MM.1S (cell line): Measurements from ENCODE around the gene MRPL4.

Source experiments
- DNase-seq: peaks from one replicate; pipeline ENCODE4 v3.0.0-alpha.2; 2015
- H2AFZ ChIP-seq: fragments of 300-600 bp; sonication (generic); 2 replicates; pipeline ENCODE4 v1.6.0; 2016; ENCODE audit warnings: antibody characterized with exemption, low read length
- H3F3A ChIP-seq: fragments of 300-600 bp; sonication (generic); 2 replicates; pipeline ENCODE4 v1.6.1; 2016; ENCODE audit warnings: mild to moderate bottlenecking, antibody characterized with exemption, low read length, moderate library complexity, mixed read lengths; ENCODE audit not compliant: insufficient read depth
- H3K27ac ChIP-seq: fragments of 300-600 bp; sonication (generic); 2 replicates; pipeline ENCODE4 v1.5.1; 2016; ENCODE audit warnings: mild to moderate bottlenecking, low read length
- H3K27me3 ChIP-seq: fragments of 300-600 bp; sonication (generic); replicated peaks from 2 replicates; pipeline ENCODE4 v1.6.0; 2016; ENCODE audit warnings: low read length; ENCODE audit not compliant: insufficient read depth
- H3K36me3 ChIP-seq: fragments of 300-600 bp; sonication (generic); replicated peaks from 2 replicates; pipeline ENCODE4 v1.6.1; 2016; ENCODE audit warnings: mild to moderate bottlenecking, low read length, mixed read lengths; ENCODE audit not compliant: insufficient read depth
- H3K4me1 ChIP-seq: fragments of 300-600 bp; sonication (generic); 2 replicates; pipeline ENCODE4 v1.6.1; 2016; ENCODE audit warnings: low read length, mixed read lengths
- H3K4me2 ChIP-seq: fragments of 300-600 bp; sonication (generic); 2 replicates; pipeline ENCODE4 v1.6.0; 2016; ENCODE audit warnings: low read depth, low read length
- H3K4me3 ChIP-seq: fragments of 300-600 bp; sonication (generic); 2 replicates; pipeline ENCODE4 v1.5.1; 2016; ENCODE audit warnings: low read length, mixed read lengths
- H3K79me2 ChIP-seq: fragments of 300-600 bp; sonication (generic); 2 replicates; pipeline ENCODE4 v1.6.1; 2016; ENCODE audit warnings: mixed run types, low read length, mixed read lengths
- H3K9ac ChIP-seq: fragments of 300-600 bp; sonication (generic); 2 replicates; pipeline ENCODE4 v1.6.1; 2016; ENCODE audit warnings: low read length, mixed read lengths
- H3K9me2 ChIP-seq: fragments of 300-600 bp; sonication (generic); replicated peaks from 2 replicates; pipeline ENCODE4 v1.6.1; 2016; ENCODE audit warnings: mild to moderate bottlenecking, low read length, mixed read lengths; ENCODE audit not compliant: insufficient read depth
- H3K9me3 ChIP-seq: fragments of 300-600 bp; sonication (generic); replicated peaks from 2 replicates; pipeline ENCODE4 v1.6.1; 2016; ENCODE audit warnings: mild to moderate bottlenecking, low read length, mixed read lengths; ENCODE audit not compliant: insufficient read depth
- H4K20me1 ChIP-seq: fragments of 300-600 bp; sonication (generic); 2 replicates; pipeline ENCODE4 v1.6.1; 2016; ENCODE audit warnings: mild to moderate bottlenecking, low read length, moderate library complexity, mixed read lengths; ENCODE audit not compliant: insufficient read depth
- EZH2 ChIP-seq: fragments of 300-600 bp; sonication (generic); optimal IDR thresholded peaks from 2 replicates; pipeline ENCODE3; 2017; ENCODE audit warnings: low read depth, mild to moderate bottlenecking, antibody characterized with exemption, low read length, mixed read lengths
- EZH2phosphoT487 ChIP-seq: fragments of 300-600 bp; sonication (generic); IDR thresholded peaks from 2 replicates; pipeline ENCODE4 v1.6.1; 2018; ENCODE audit warnings: antibody characterized with exemption, low read length
- TF ChIP-seq, protein P1 (sequence below): fragments of 300-600 bp; sonication (generic); IDR thresholded peaks from 2 replicates; pipeline ENCODE4 v1.5.1; 2016; ENCODE audit warnings: antibody characterized with exemption, low read length, mixed read lengths

MRPL4 gene

DNA sequence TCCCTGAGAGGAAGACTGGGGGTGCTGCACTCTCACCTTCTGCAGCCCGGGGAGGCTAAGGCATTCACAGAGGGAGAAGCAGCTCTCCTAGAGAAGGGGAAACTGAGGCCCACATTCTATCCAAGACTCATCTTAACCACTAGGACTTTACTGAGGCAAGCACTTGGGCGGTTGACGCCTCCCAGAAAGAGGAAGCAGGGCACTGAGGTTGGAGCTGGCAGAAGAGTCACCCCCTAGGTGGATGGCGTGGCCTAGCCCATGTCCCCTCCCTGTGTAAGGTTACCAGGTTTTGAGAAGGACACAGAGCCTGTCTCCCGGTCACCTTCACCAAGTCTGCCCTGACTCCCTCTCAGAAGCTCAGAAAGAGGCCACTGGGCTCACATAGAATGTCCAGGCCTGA, 23.6 kb upstream of the MRPL4 start:
- no peaks in the 10 kb centered on the region for H3K36me3 ChIP-seq
- H3K4me1 ChIP-seq, result peaks cover 40% of the 10 kb centered on the region
- H3K9me2 ChIP-seq, result no peaks in the 10 kb centered on the region
- TF ChIP-seq, protein P1, sequence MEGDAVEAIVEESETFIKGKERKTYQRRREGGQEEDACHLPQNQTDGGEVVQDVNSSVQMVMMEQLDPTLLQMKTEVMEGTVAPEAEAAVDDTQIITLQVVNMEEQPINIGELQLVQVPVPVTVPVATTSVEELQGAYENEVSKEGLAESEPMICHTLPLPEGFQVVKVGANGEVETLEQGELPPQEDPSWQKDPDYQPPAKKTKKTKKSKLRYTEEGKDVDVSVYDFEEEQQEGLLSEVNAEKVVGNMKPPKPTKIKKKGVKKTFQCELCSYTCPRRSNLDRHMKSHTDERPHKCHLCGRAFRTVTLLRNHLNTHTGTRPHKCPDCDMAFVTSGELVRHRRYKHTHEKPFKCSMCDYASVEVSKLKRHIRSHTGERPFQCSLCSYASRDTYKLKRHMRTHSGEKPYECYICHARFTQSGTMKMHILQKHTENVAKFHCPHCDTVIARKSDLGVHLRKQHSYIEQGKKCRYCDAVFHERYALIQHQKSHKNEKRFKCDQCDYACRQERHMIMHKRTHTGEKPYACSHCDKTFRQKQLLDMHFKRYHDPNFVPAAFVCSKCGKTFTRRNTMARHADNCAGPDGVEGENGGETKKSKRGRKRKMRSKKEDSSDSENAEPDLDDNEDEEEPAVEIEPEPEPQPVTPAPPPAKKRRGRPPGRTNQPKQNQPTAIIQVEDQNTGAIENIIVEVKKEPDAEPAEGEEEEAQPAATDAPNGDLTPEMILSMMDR, result no peak
- TF ChIP-seq EZH2phosphoT487, result no peak
- no peak for TF ChIP-seq EZH2
- H3K4me3 ChIP-seq, result no peak overlapping the region
- H3K9me3 ChIP-seq, result no peaks in the 10 kb centered on the region
- no peak overlapping the region for H3K27ac ChIP-seq
- DNase-seq, result no peak
- H3K27me3 ChIP-seq, result no peaks in the 10 kb centered on the region
- H3K9ac ChIP-seq, result no peak overlapping the region
- peaks cover 22% of the 10 kb centered on the region for H3F3A ChIP-seq
- no peak overlapping the region for H3K4me2 ChIP-seq
- H3K79me2 ChIP-seq, result peaks cover 70% of the 10 kb centered on the region
- no peak overlapping the region for H2AFZ ChIP-seq
- no peaks in the 10 kb centered on the region for H4K20me1 ChIP-seq

DNA sequence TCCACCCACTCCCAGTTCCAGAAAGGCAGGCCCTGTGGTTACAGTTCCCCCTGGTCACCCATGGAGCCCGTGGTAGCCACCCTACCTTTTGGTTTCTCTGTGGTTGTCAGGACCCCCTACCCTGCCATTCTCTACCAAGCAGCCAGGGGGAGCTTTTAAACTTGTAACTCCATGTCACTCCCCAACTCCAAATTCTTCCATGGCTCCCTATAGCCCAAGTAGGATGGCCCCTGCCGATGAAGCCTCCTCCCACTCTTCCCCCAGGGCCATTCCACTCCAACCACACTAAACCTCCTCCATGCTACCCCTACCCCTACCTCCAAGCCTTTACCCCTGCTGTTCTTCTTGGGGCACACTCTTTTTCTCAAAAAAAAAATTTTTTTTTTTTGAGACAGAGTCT, 23.1 kb upstream of the MRPL4 start:
- Histone ChIP-seq H3K9me2 (no peaks in the 10 kb centered on the region), H3K4me3 (no peak overlapping the region), H2AFZ (no peak overlapping the region), H3K36me3 (no peaks in the 10 kb centered on the region), H3K9me3 (no peaks in the 10 kb centered on the region), H3F3A (peaks cover 17% of the 10 kb centered on the region), H3K79me2 (peaks cover 65% of the 10 kb centered on the region), H3K9ac (no peak overlapping the region), H4K20me1 (no peaks in the 10 kb centered on the region), H3K4me2 (peak overlapping the region; percentile 96; the same call in 1 of the 2 replicates), H3K27me3 (no peaks in the 10 kb centered on the region), H3K4me1 (peaks cover 35% of the 10 kb centered on the region), H3K27ac (peak overlapping the region; percentile 77; the same call in 1 of the 2 replicates)
- peak; percentile 48 for DNase-seq
- TF ChIP-seq EZH2phosphoT487, result no peak
- TF ChIP-seq, protein P1, result peak; percentile 48

DNA sequence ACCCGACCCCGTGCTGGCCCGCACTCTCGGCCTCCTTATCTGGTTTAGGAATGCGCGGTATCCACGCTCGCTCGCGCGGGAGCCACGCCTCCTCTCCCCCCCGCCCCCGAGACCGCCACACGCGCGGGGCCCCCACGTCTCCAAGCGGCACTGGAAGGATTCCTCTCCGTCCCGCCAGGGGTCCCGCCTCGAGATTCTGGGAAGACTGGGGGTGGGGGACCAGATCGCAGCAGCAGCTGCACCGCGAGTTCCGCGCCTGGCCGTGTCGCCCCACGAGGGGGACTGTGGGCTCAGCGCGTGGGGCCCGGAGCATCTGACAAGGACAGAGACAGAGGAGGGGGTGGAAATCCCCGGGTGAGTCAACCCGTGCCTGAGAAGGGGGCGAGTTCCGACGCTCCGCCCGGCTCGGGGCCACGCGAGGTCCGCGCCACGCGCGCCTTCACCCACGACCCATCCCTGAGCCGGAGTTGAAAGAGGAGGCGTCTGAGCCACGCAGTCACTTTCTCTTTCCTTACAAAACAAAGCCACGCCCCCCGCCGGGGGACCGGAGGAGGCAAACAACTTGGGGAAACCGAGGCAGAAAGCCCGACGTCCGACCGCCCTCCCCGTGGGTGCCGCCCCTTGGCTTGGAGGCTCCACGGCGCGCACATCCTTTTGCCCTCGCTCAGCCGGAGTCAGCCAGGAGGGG, 21.7 kb upstream of the MRPL4 start:
- no peak for DNase-seq
- H3K9ac ChIP-seq, result peak overlapping the region; percentile 96
- peaks cover 36% of the 10 kb centered on the region for H3K4me1 ChIP-seq
- TF ChIP-seq, protein P1, result no peak
- TF ChIP-seq EZH2phosphoT487 (no peak), EZH2 (no peak)
- H3K27me3 ChIP-seq, result no peaks in the 10 kb centered on the region
- peaks cover 54% of the 10 kb centered on the region for H3K79me2 ChIP-seq
- no peaks in the 10 kb centered on the region for H3K36me3 ChIP-seq
- peak overlapping the region; percentile 96 for H3K4me2 ChIP-seq
- no peaks in the 10 kb centered on the region for H3K9me2 ChIP-seq
- peaks cover 21% of the 10 kb centered on the region for H3F3A ChIP-seq
- peak overlapping the region; percentile 94 for H3K4me3 ChIP-seq
- H3K9me3 ChIP-seq, result no peaks in the 10 kb centered on the region
- peak overlapping the region; percentile 70 for H2AFZ ChIP-seq
- H4K20me1 ChIP-seq, result no peaks in the 10 kb centered on the region
- H3K27ac ChIP-seq, result peak overlapping the region; percentile 77
